Activated naive CD8-positive, alpha-beta T cell treated with anti-CD3 and anti-CD28 coated beads, Interleukin-2, amount 50 U/mL, for 16 hours (primary cell): ENCODE data around the gene QRICH2.
"Not testable (repeated sequence)": the region's sequence is repeated elsewhere in the genome, so short reads cannot be mapped to it uniquely, and the experiment has no call there.

Source experiments
- DNase-seq: peaks from one replicate; pipeline ENCODE4 v3.0.0-alpha.2; 2020; ENCODE audit warnings: low read depth, low spot score

The QRICH2 gene

DNA sequence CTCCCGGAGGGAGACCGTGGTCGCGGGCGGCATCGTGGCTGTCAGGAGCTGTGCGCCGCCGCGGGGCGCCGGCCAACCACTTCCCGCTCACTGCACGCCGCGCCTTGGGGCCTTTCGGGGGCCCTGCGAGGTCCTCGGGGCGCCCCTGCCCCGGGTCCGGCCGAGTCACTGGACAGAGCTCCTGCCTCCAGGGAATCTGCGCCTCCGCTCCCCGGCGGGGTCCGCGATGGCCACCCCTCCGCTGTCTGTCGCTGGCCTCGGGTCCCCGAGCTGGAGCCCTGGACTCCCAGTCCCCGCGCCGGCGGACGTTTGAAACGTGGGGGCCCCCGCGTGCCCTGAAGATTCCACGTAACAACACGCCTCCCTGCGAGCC lies at the start of gene QRICH2:
QRICH2 (minus strand) TSS at position 311 of the 373 bp plus-strand sequence; CDS start at position 33, 278 bp downstream.
- DNase-seq = no peak

DNA sequence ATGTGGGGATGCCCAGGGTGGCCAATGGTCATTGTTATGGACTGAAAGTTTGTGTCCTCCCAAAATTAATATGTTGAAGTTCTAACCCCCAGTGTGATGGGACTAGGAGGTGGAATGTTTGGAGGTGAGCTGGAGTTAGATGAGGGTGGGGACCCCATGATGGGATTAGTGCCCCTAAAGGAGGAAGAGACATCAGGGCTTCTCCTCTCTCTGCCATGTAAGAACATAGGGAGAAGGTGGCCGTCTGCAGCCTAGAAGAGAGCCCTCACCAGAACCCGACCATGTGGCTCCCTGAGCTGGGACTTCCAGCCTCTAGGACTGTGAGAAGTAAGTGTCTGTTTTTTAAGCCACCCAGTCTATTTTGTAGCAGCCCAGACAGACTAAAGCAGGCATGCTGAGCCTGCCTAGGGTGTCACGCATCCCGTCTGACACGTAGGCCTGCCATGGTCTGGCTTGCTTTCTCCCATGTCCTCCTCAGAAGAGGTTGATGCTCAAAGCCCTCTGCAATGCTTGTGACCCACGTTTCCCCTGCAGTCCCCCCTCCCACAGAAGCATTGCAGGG lies 49.6 kb upstream of the QRICH2 start:
- DNase-seq = no peak

GRCh38 chr17:76356803-76357456 lies 48.9 kb upstream of the QRICH2 start:
- DNase-seq = no peak

DNA sequence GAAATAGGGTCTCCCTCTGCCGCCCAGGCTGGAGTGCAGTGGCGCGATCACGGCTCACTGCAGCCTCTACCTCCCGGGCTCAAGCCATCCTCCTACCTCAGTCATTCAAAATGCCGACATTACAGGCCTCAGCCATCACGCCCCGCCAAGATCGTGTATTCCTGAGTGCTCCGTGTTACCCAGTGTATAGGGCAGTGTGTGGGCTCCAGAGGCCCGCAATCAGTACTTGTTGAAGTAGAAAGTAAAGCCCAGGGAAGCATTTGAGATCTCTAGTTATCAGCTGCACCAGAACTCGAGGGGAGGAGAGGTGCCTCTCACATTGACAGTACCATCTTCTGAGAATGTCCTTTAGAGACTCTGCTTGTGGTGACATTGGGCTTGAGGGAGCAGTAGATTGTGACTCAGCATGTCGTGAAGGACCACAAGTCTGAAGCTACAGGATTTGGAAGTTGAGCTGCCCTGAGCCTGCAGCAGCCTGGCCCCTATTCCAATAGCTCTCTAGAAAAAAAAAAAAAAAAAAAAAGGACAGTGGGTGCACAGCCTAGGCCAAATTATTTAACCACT lies 46.8 kb upstream of the QRICH2 start:
- no peak for DNase-seq

DNA sequence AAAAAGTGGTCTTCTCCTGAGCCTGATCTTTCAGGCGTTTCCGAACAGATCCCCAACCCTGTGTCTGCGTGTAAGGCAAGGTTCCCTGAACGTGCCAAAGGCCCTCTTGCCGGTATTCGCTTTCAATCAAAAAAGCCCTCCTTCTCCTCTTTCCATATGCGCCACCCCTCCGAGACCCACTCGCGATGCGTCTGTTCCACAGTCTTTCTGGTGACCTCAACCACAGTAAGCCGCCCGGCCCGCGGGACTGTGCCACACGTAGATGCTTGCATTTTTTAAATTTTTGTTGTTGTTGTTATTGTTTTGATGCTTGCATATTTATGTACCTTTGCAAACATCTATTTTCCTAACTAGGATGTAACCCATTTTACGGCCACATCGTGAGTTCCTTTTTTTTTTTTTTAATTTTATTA lies 46.2 kb upstream of the QRICH2 start:
- DNase-seq = no peak

- DNase-seq = peak; percentile 60
These were observed 45.7 kb upstream of the QRICH2 start, which contains the start of gene PRPSAP1 for GRCh38 chr17:76353599-76354316. Gene PRPSAP1, minus strand, starts transcription at chr17:76353916. Its CDS starts 213 bp downstream, at chr17:76353703.

DNA sequence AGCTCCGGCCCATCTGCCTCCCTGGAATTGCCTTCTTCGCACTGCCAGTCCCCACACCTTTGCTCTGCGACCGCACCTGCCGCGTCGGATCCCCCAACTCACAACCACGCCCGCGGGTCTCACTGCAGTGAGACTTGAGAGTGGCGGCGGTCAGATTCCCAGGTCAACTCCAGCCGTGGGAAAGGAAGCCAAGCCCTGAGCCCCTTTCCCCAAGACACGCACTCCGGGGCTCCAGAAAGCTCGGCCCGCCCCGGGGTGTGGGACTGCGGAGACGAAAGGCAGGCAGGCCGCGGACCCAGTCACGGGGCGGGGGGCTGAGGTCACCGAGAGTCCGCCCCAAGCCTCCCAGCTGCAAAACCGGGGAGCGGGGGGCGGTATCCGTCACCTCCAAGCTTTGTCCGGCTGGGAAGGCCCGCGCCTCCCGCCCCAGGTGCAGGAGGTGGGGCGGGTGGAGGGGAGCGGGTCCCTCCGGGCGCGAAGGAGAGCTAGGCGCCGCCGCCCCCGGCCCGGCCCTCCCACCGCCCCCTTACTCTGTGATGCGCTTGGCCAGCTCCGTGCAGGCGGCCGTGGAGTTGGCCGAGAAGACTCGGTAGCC lies 45.0 kb upstream of the QRICH2 start:
- no peak for DNase-seq

DNA sequence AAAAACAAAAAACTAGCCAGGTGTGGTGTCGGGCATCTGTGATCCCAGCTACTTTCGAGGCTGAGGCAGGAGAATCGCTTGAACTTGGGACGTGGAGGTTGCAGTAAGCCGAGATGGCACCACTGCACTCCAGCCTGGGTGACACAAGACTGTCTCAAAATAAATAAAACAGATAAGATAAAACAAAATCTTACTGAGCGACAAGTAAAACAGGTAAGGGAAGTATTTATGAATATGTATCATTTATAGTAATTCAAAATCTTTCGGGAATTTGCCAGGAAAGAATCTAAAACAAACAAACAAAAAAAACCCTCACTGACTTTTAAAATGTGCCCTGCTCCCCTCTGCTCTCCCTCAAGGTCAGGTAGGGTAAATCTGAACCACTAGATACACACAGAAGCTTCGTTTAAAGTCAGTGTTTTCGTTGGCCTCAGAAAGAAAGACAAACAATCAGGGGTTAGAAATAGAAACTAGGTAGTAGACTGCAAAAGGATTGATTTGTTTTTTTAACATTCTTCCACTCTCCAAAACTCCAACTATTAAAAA lies 43.5 kb upstream of the QRICH2 start:
- no peak for DNase-seq

- DNase-seq = no peak
These were observed 42.4 kb upstream of the QRICH2 start for GRCh38 chr17:76350463-76350862.

GRCh38 chr17:76346936-76347335 lies 38.9 kb upstream of the QRICH2 start:
- DNase-seq = not testable (repeated sequence)

GRCh38 chr17:76345377-76345974 lies 37.4 kb upstream of the QRICH2 start:
- no peak for DNase-seq

DNA sequence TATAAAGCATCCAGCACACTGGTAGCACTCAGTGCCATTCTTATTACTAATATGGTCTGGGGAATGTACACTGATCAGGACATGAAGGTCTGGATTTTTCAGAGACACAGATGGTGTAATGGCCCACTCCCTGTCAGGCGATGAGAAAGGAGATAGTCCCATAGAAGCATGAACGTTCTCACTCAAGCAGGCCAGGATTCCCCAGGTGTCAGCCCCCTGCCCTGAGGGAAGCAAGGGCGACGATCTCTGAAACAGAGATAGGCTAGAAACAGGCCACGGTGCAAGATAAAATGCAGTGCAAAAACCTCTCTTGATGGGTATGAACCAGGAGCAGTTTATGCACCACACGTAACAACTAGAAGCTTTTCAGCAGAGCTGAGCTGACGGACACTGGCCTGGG lies 35.0 kb upstream of the QRICH2 start:
- no peak for DNase-seq

DNA sequence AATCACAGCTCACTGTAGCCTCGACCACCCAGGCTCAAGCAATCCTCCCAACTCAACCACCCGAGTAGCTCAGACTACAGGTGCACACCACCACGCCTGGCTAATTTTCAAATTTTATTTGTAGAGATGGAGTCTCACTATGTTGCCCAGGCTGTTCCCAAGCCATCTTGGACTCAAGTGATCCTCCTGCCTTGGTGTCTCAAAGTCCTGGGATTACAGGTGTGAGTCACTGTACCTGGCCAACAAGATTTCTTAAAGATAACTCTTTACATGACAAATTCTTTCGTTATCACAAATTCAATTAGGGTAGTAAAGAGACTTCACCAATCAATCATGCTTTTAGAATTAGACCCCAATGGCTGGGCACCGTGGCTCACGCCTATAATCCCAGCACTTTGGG lies 33.2 kb upstream of the QRICH2 start:
- DNase-seq = no peak

- no peak for DNase-seq
These were observed 29.3 kb upstream of the QRICH2 start for GRCh38 chr17:76337413-76337777.

- no peak for DNase-seq
These were observed 28.8 kb upstream of the QRICH2 start for GRCh38 chr17:76336756-76337412.

GRCh38 chr17:76335716-76336381 lies 27.8 kb upstream of the QRICH2 start:
- no peak for DNase-seq

GRCh38 chr17:76333673-76334505 lies 25.8 kb upstream of the QRICH2 start:
- DNase-seq = no peak

- no peak for DNase-seq
These were observed 23.0 kb upstream of the QRICH2 start for GRCh38 chr17:76331083-76331482.

DNA sequence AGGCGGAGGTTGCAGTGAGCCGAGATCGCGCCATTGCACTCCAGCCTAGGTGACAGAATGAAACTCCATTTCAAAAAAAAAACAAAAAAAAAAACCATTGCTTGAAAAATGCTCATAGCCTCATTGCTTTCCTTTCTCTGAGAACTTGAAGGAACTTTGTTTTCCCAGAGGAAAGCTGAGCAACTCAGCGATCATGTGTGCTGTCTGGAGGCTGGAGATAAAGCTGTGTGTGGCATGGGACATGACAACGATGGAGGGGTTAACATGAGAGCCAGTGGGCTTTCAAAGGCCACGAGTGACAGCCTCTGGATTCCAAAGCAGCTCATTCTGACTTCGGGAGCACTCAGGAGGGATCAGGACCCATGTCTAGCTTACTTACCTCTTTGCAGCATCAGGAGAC lies 21.6 kb upstream of the QRICH2 start:
- no peak for DNase-seq

DNA sequence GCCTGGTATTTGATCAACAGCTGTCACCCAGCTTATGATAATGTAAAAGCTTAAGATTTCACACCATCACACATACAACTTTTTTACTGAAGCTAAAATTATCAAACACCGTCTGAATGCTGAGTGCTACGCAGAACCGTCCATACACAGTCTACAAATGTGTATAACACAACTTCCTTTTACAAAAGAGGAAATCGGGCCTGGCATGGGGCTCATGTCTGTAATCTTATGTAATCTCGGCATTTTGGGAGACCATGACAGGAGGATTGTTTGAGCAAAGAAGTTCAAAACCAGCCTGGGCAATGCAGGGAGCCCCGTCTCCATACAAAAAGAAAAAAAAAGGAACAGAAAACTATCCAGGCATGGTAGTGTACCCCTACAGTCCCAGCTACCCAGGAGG lies 19.6 kb upstream of the QRICH2 start:
- no peak for DNase-seq
